ENCODE measurements around the gene SMIM11. TPM values are rescaled to one million over a fixed set of nuclear protein-coding genes. Genes with fewer than 3 reads are reported as not detected.

The SMIM11 gene
- total and polyA plus RNA-seq, 2 of the 8 experiments (the other 6 are each of a cell fraction or from before 2014, with no cell fraction given), result 1.0 to 3.2 TPM

DNA sequence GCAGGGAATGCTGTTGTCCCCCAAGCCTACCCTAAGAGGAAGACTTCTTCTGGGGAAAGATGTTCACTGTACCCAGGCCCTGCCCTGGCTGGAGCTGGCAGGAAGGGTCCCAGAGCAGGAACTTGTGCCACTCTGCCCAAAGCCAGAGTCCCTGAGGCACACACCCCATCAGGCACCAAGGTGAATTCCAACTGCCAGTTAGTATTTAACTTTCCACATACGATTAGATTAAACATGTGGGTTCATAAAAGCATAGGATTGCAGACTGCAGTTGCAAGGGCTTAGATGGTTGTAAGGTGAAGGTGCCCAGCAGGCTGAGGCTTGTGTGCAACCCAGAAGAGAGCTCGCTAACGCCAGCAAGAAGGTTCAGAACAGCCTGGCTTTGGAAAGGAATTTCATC, 11.6 kb upstream of the SMIM11 start, which contains the start of gene KCNE2:
KCNE2 (plus strand) TSS at position 274 of the 400 bp plus-strand sequence. CDS start 6,473 bp downstream, outside the sequence.
- H2BK12ac ChIP-seq (ENCODE audit: low read depth, low read length), result no peak within 1 kb of the TSS
- H4K8ac ChIP-seq (ENCODE audit: extremely low read depth, insufficient read depth, low read length), result no peak within 1 kb of the TSS
- peaks cover 0 to 3% (median 0%) of the 10 kb centered on the region in 4 experiments; a peak in 2 of 7 replicates for H3K4me1 ChIP-seq (replicated peaks in 1 of 4; ENCODE audit: control insufficient read depth in 3 of 4, insufficient read depth in 4 of 4, low read length in 3 of 4)
- POLR2A ChIA-PET (ENCODE audit: partially characterized antibody), result no interaction called here
- no peak within 1 kb of the TSS for H2BK15ac ChIP-seq (ENCODE audit: low read length)
- no peak within 1 kb of the TSS for H2BK120ac ChIP-seq (replicated peaks; ENCODE audit: low read depth, low read length)
- H3K4me3 ChIP-seq (ENCODE audit: extremely low read depth in 1 of 4, insufficient read depth in 2 of 4, low read depth in 3 of 4, low read length in 4 of 4), result no peak within 1 kb of the TSS
- H3K4me2 ChIP-seq (ENCODE audit: insufficient read depth in 1 of 2, low read depth in 2 of 2, low read length in 2 of 2), result no peak within 1 kb of the TSS
- H3K79me2 ChIP-seq (ENCODE audit: control insufficient read depth in 1 of 2, insufficient read depth in 2 of 2, low read length in 2 of 2), result no peaks in the 10 kb centered on the region
- no peak within 1 kb of the TSS for H3K9ac ChIP-seq (replicated peaks in 1 of 4; ENCODE audit: extremely low read depth in 1 of 4, low read depth in 3 of 4, low read length in 3 of 4)
- H3K27me3 ChIP-seq (replicated peaks in 1 of 4; ENCODE audit: control insufficient read depth in 3 of 4, extremely low read depth in 1 of 4, insufficient read depth in 3 of 4, low read length in 3 of 4), result no peaks in the 10 kb centered on the region
- FAIRE-seq (no peak), DNase-seq (ENCODE audit: low read depth in 1 of 2, low spot score in 2 of 2) (peak in 1 of 2 experiments; percentile 26)
- 90% methylated on average over 3 of the region's 3 CpGs; no CpG with 5 or more reads in 1 of the 2 experiments for WGBS, 2 experiments (ENCODE audit: extremely low coverage in 1 of 2, insufficient coverage in 1 of 2, insufficient read length in 1 of 2, insufficient replicate concordance in 2 of 2, low coverage in 1 of 2, low lambda C conversion rate in 2 of 2, missing lambda C conversion rate in 1 of 2)
- no peaks in the 10 kb centered on the region for H3K23me2 ChIP-seq (ENCODE audit: low read depth, low read length)
- H4K5ac ChIP-seq (ENCODE audit: insufficient read length, low read depth, low read length), result no peak within 1 kb of the TSS
- no peak within 1 kb of the TSS for H3K18ac ChIP-seq (ENCODE audit: extremely low read depth, low read length)
- H3K14ac ChIP-seq (ENCODE audit: insufficient read length), result no peak within 1 kb of the TSS
- TF ChIP-seq RAD21 (IDR thresholded peaks at IDR 0.05 in 1 of 2, conservative IDR thresholded peaks at IDR 0.05 in 1 of 2; ENCODE audit: low read depth in 2 of 2, low read length in 2 of 2) (no peak), SUZ12 (IDR thresholded peaks at IDR 0.05; ENCODE audit: low read length) (no peak), RNF2 (IDR thresholded peaks at IDR 0.05; ENCODE audit: borderline replicate concordance, low read depth, low read length, missing control alignments, poor library complexity, severe bottlenecking) (no peak), RBBP5 (IDR thresholded peaks at IDR 0.05; ENCODE audit: borderline replicate concordance, low read depth, low read length) (no peak), SIRT6 (IDR thresholded peaks at IDR 0.05; ENCODE audit: low read length) (no peak), RXRA (IDR thresholded peaks at IDR 0.05; ENCODE audit: insufficient read depth, low read depth, low read length) (no peak), BCL11A (IDR thresholded peaks at IDR 0.05; ENCODE audit: low read depth in 2 of 2, low read length in 2 of 2) (no peak), TCF12 (IDR thresholded peaks at IDR 0.05; ENCODE audit: low read depth, low read length) (no peak)
- no peaks in the 10 kb centered on the region for H3K79me1 ChIP-seq (ENCODE audit: low read depth, low read length)
- H2BK20ac ChIP-seq (ENCODE audit: low read length), result no peak within 1 kb of the TSS
- H3K4ac ChIP-seq (replicated peaks; ENCODE audit: insufficient read length, low read depth, low read length), result no peak within 1 kb of the TSS
- H3K23ac ChIP-seq (ENCODE audit: insufficient read length), result no peak within 1 kb of the TSS
- H3K27ac ChIP-seq (ENCODE audit: low read depth, low read length), result no peak within 1 kb of the TSS
- no peaks in the 10 kb centered on the region for H3K9me3 ChIP-seq (ENCODE audit: insufficient read depth in 2 of 2, low read depth in 1 of 2, low read length in 1 of 2)
- no peak within 1 kb of the TSS for H4K91ac ChIP-seq (replicated peaks; ENCODE audit: insufficient read length, low read length)
- H2AK5ac ChIP-seq (ENCODE audit: low read depth, low read length), result no peak within 1 kb of the TSS
- no peak within 1 kb of the TSS for H2AFZ ChIP-seq (ENCODE audit: low read length)
- no peaks in the 10 kb centered on the region for H4K20me1 ChIP-seq (replicated peaks in 1 of 2; ENCODE audit: control insufficient read depth in 1 of 2, insufficient read depth in 2 of 2, low read length in 2 of 2)
- no peaks in the 10 kb centered on the region for H3K36me3 ChIP-seq (ENCODE audit: control insufficient read depth in 2 of 4, insufficient read depth in 4 of 4, low read length in 3 of 4)
- no peak within 1 kb of the TSS for H3K56ac ChIP-seq (replicated peaks; ENCODE audit: insufficient read length, low read depth, low read length)
- H2BK5ac ChIP-seq (ENCODE audit: low read depth, low read length), result no peak within 1 kb of the TSS
- CTCF ChIA-PET (ENCODE audit: partially characterized antibody), result interaction anchor here (1.9 kb wide), 1 partner anchor 219 kb away, joined by 6 read pairs; no protein-coding TSS in a partner anchor

Data from H1 (cell line).